ENCODE results near the gene MXI1.
"Not testable (repeated sequence)": the region's sequence is repeated elsewhere in the genome, so short reads cannot be mapped to it uniquely, and the experiment has no call there.

MXI1 gene

GRCh38 chr10:110181451-110181850, 26.0 kb upstream of the MXI1 start:
- TF ChIP-seq, protein P1, sequence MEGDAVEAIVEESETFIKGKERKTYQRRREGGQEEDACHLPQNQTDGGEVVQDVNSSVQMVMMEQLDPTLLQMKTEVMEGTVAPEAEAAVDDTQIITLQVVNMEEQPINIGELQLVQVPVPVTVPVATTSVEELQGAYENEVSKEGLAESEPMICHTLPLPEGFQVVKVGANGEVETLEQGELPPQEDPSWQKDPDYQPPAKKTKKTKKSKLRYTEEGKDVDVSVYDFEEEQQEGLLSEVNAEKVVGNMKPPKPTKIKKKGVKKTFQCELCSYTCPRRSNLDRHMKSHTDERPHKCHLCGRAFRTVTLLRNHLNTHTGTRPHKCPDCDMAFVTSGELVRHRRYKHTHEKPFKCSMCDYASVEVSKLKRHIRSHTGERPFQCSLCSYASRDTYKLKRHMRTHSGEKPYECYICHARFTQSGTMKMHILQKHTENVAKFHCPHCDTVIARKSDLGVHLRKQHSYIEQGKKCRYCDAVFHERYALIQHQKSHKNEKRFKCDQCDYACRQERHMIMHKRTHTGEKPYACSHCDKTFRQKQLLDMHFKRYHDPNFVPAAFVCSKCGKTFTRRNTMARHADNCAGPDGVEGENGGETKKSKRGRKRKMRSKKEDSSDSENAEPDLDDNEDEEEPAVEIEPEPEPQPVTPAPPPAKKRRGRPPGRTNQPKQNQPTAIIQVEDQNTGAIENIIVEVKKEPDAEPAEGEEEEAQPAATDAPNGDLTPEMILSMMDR (IDR thresholded peaks at IDR 0.05; ENCODE audit: low read depth, low read length): no peak
- no peak for DNase-seq (ENCODE audit: extremely low read depth, low read depth)

GRCh38 chr10:110181911-110182310, 25.5 kb upstream of the MXI1 start:
- DNase-seq (ENCODE audit: extremely low read depth, low read depth): no peak
- TF ChIP-seq, protein P1 (IDR thresholded peaks at IDR 0.05; ENCODE audit: low read depth, low read length): no peak

DNA sequence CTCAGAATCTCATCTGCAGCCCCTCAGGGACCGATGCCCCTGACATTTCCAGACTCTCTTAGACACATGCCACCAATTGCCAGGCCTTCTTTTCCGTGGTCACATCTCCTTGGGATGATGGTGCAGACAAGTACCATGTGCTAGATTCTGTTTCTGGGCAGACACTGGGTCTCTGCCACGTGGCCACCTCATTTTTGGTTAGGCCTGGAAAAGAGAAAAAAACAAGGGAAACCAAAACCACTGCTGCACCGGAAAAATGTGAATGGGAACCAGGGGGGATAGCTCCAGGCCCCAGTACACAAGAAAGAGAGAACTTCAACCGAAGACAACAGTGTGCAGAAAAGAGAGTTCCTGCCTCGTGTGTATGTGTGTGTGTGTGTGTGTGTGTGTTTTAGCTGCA, 23.0 kb upstream of the MXI1 start:
- no peak for DNase-seq (ENCODE audit: extremely low read depth, low read depth)
- TF ChIP-seq, protein P1 (IDR thresholded peaks at IDR 0.05; ENCODE audit: low read depth, low read length): no peak

DNA sequence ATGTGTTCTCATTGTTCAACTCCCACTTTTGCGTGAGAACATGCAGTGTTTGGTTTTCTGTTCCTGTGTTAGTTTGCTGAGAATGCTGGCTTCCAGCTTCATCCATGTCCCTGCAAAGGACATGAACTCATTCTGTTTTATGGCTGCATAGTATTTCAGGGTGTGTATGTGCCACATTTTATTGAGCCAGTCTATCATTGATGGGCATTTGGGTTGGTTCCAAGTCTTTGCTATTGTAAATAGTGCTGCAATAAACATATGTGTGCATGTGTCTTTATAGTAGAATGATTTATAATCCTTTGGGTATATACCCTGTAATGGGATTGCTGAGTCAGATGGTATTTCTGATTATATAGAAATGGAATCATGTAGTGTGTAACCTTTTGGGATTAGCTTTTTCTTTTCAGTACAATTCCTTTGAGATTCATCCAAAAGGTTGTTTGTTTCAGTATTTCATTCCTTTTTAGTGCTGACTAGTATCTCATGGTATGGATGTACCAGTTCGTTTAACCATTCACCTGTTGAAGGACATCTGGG, 21.7 kb upstream of the MXI1 start:
- DNase-seq (ENCODE audit: extremely low read depth, low read depth): not testable (repeated sequence)

DNA sequence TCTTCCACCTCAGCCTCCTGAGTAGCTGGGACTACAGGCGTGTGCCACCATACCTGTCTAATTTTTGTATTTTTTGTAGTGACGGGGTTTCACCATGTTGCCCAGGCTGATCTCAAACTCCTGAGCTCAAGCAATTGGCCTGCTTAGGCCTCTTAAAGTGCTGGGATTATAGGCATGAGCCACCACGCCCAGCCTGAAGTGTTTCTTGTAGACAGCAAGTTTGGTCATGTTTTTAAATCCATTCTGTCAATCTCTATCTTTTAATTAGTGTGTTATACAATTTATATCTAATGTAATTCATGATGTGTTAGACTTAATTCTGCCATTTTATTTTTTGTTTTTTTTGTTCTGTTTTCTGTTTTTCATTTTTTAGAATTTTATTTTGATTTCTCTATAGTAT, 17.2 kb upstream of the MXI1 start:
- TF ChIP-seq, protein P1 (IDR thresholded peaks at IDR 0.05; ENCODE audit: low read depth, low read length): no peak

GRCh38 chr10:110192552-110192951, 14.9 kb upstream of the MXI1 start:
- no peak for DNase-seq (ENCODE audit: extremely low read depth, low read depth)
- TF ChIP-seq, protein P1 (IDR thresholded peaks at IDR 0.05; ENCODE audit: low read depth, low read length): no peak

More for the DNA sequence above, 17.2 kb upstream of the MXI1 start:
- no peak for DNase-seq (ENCODE audit: extremely low read depth, low read depth)

DNA sequence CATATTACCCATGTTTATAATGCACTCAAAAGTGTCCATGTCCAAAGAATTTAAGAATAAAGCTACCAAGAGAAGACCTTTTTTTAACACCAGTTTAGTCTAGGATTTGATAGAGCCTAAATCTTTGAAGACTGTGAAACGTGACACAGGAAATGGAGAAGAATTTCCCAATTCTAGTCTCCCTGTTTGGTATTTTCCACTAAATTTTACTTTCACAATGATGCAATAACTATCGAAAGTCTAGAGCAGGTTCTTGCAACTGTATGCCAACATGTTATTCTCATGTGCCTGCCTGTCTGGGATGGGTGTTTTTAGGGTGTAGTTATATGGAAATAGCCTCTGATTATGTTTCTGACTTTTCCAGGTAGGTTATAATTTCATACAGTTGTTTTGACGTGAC, 6.9 kb upstream of the MXI1 start:
- DNase-seq (ENCODE audit: extremely low read depth, low read depth): no peak
- TF ChIP-seq, protein P1 (IDR thresholded peaks at IDR 0.05; ENCODE audit: low read depth, low read length): no peak

DNA sequence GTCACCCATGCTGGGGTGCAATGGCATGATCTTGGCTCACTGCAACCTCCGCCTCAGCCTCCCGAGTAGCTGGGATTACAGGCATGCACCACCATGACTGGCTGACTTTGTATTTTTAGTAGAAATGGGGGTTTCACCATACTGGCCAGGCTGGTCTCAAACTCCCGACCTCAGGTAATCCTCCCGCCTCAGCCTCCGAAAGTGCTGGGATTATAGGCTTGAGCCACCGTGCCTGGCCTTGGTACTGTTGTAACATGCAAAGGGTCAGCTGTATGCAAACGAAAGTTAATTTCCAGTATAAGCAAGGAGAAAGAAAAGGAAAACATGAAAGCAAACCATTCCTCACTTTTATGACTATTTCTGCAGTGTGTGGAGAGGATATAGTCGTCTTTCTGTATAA, 6.4 kb upstream of the MXI1 start:
- DNase-seq (ENCODE audit: extremely low read depth, low read depth): not testable (repeated sequence)

All from AG09319 (cell line).